H7 (cell line): Measurements from ENCODE around the gene SMYD3. TPM values are rescaled to one million over a fixed set of nuclear protein-coding genes. Genes with fewer than 3 reads are reported as not detected.
A peak's percentile ranks its signal among the peaks of the same experiment; 100 is the strongest.
"Not testable (repeated sequence)": the region's sequence is repeated elsewhere in the genome, so short reads cannot be mapped to it uniquely, and the experiment has no call there.

Experiments
- DNase-seq: peaks from one replicate; pipeline ENCODE4 v3.0.0; 2012
- H3K27me3 ChIP-seq: 2 replicates; pipeline ENCODE4 v1.6.0; 2011; ENCODE audit warnings: mild to moderate bottlenecking, low read length; ENCODE audit not compliant: control insufficient read depth, insufficient read depth
- H3K36me3 ChIP-seq: replicated peaks from 2 replicates; pipeline ENCODE4 v1.5.1; 2011; ENCODE audit warnings: low read length; ENCODE audit not compliant: control insufficient read depth, insufficient read depth
- H3K4me3 ChIP-seq: 2 replicates; pipeline ENCODE4 v1.5.1; 2011; ENCODE audit warnings: low read depth, mild to moderate bottlenecking, control low read depth, low read length, moderate library complexity; ENCODE audit not compliant: insufficient read depth
- total RNA-seq: library from RNA; depleted of rRNA; stranded (reverse); fragments of >200 nt; shearing (Covaris generic); gene quantifications from 2 replicates; pipeline ENCODE4 v1.2.3, GENCODE V29; 2014

Gene SMYD3
- total RNA-seq, 1 experiment from 2014 or later: 31.0 TPM

GRCh38 chr1:246077476-246077875 lies 429.6 kb downstream of the SMYD3 start:
- Histone ChIP-seq H3K27me3 (no peaks in the 10 kb centered on the region), H3K36me3 (no peaks in the 10 kb centered on the region)
- DNase-seq: no peak

DNA sequence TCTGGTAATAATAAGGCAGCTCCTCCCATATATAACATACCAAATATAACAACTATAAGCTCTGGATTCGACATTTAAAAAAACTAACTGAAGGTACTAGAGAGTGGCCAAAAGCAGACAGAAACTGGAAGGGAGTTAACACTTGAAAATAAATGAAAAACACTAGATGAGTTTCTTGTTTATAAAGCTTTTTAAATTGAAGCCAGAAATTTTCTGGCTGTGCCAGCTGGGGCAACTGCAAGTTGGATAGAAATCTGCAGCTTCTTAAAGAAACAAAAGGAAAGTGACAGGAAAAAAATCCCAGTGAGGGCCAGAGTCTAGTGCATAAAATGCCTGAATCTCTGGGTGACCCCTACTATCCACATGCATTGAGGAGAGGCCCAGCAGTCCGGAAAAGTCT lies 432.7 kb downstream of the SMYD3 start:
- Histone ChIP-seq H3K27me3 (no peaks in the 10 kb centered on the region; the same call in 1 of the 2 replicates), H3K36me3 (no peaks in the 10 kb centered on the region), H3K4me3 (no peak overlapping the region)
- DNase-seq: no peak

More at GRCh38 chr1:246077476-246077875, 429.6 kb downstream of the SMYD3 start:
- H3K4me3 ChIP-seq: no peak overlapping the region

DNA sequence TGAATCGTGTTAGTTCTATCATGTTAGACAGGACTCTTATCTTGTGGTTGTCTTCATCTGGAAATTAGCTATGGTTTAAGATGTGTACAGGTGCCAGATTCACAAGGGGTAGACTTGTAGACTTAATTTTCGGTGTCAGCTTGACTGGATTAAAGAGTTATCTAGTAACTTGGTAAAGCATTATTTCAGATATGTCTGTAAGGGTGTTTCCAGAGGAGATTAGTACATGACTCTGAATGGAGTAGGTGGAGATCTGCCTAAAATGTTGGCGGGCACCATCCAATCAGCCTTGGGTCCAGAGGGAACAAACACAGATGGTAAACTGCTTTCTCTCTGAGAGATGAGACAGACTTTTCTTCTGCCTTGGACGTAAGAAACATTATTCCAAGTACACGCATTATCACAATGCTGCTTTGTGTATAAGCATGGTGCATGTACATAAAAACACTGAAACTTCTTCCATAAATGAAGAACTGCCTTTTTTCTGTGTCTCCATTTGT lies 434.6 kb downstream of the SMYD3 start:
- DNase-seq: no peak

DNA sequence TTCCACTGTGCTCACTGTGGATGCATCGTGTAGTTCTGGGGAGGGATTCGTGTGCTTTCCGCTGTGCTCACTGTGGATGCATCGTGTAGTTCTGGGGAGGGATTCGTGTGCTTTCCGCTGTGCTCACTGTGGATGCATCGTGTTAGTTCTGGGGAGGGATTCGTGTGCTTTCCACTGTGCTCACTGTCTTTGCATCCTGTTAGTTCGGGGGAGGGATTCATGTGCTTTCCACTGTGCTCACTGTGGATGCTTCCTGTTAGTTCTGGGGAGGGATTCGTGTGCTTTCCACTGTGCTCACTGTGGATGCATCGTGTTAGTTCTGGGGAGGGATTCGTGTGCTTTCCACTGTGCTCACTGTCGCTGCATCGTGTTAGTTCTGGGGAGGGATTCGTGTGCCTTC lies 435.1 kb downstream of the SMYD3 start:
- H3K27me3 ChIP-seq, H3K36me3 ChIP-seq, H3K4me3 ChIP-seq, DNase-seq: not testable (repeated sequence)

More for the DNA sequence above, 434.6 kb downstream of the SMYD3 start:
- no peaks in the 10 kb centered on the region; the same call in 1 of the 2 replicates for H3K27me3 ChIP-seq
- H3K36me3 ChIP-seq: no peaks in the 10 kb centered on the region
- H3K4me3 ChIP-seq: no peak overlapping the region

DNA sequence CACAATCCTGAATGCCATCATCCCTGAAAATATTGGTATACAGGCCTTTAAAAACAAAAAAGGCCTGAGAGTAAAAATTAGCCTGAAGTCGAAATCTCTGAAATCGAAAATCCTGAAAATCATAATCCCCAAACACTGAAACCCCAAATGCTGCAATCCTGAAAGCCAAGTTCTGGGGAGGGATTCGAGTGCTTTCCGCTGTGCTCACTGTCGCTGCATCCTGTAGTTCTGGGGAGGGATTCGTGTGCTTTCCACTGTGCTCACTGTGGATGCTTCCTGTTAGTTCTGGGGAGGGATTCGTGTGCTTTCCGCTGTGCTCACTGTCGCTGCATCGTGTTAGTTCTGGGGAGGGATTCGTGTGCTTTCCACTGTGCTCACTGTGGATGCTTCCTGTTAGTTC lies 435.5 kb downstream of the SMYD3 start:
- H3K36me3 ChIP-seq, H3K4me3 ChIP-seq, DNase-seq, H3K27me3 ChIP-seq: not testable (repeated sequence)

- no peak for DNase-seq
- no peaks in the 10 kb centered on the region for H3K36me3 ChIP-seq
- no peaks in the 10 kb centered on the region; the same call in 1 of the 2 replicates for H3K27me3 ChIP-seq
- H3K4me3 ChIP-seq: no peak overlapping the region
These were observed 437.5 kb downstream of the SMYD3 start for GRCh38 chr1:246069581-246069980.

DNA sequence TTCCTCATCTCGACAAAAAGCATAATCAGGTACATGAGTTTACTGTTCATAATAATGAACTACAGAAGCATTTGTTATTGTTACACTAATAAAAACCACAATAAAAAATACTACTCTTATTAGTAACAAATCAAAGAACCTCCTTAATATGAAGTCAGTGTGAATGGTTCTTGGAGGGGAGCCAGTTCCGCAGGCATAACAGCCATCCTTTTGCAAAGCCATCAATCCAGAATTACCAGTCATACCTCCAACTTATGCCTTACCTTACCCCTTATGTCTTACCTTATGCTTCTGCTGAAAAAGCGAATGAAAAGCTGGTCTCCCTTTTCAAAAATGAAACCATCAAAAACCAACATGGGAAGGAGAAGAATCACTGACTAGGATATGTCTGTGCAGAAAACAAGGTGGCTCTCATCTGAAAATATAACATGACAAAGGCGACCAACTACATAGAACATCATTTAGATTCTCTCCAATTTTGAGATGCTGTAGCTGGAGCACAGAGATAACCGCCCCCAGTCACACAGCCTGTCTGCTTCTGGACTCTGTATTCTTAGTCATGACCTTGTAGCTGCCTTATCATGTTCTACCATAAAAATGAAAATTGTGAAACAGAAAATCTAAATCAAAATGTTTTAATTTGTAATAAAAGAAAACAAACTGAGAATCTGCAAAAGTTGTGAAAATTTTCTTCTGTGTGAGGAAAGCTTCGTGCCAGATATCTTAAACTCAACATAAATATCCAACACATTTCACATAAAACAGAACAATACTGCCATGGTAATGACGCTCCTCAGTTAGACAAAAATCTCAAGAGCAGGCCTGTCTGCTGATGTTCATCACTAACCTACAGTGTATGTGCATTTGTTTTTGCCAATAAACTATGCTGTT lies 438.2 kb downstream of the SMYD3 start:
- DNase-seq: no peak
- H3K4me3 ChIP-seq: no peak overlapping the region
- H3K27me3 ChIP-seq: no peaks in the 10 kb centered on the region; the same call in 1 of the 2 replicates
- H3K36me3 ChIP-seq: no peaks in the 10 kb centered on the region

DNA sequence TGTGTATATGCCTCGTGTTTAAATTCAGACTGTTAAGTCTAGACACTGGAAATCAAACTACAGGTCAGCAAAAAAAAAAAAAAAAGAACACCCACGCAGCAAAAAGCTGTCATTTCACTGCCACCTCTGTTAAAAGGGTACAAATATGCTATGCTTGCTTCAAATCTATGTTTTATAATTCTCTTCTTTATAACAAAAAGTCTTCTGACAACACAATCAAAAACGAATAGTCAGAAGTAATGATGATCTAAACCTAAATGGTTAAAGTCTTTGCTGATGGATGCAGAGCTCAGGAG lies 438.9 kb downstream of the SMYD3 start:
- DNase-seq: no peak
- no peak overlapping the region for H3K4me3 ChIP-seq
- no peaks in the 10 kb centered on the region; the same call in 1 of the 2 replicates for H3K27me3 ChIP-seq
- H3K36me3 ChIP-seq: no peaks in the 10 kb centered on the region

DNA sequence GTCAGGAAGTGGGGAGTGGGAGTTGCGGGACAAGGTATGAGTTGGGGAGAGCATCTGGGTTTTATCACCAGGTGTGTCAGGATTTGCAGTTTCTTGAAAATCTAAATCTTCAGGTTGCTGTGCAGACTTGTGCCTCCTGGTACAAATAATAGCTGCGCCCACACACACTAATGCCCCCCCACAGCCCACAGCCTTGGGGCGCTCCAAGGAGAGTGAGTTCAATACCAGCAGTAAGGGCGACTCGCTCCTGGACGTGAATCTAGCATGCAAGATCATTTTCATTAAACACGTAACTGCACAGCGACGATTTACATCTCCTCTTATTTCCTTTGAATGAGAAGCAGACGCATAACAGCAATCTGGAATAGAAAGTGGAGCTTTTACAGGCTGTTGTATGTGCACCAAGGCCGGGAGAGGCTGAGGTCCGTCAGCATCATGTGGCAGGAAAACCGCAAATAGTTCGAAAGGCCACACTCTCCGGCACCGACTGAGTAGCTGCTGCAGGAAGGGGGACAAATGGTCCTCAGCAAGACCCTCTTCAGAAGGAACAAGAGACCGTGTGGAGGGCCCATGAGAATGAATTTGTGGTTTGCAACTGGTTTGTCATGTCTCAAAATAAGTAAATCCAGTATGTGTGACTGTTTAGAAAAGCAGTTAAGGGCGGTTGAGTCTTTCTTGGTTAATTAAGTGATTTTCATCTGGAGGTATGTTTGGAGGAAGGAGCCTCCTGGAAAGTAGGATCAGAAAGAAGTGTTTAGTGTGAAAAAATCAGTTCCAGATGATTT lies 439.5 kb downstream of the SMYD3 start:
- H3K4me3 ChIP-seq: no peak overlapping the region
- DNase-seq: no peak
- no peaks in the 10 kb centered on the region; the same call in 1 of the 2 replicates for H3K27me3 ChIP-seq
- no peaks in the 10 kb centered on the region for H3K36me3 ChIP-seq

- peak; percentile 28 for DNase-seq
- Histone ChIP-seq H3K27me3 (no peaks in the 10 kb centered on the region; the same call in 1 of the 2 replicates), H3K36me3 (no peaks in the 10 kb centered on the region), H3K4me3 (no peak overlapping the region)
These were observed 440.5 kb downstream of the SMYD3 start for GRCh38 chr1:246066573-246066972.

DNA sequence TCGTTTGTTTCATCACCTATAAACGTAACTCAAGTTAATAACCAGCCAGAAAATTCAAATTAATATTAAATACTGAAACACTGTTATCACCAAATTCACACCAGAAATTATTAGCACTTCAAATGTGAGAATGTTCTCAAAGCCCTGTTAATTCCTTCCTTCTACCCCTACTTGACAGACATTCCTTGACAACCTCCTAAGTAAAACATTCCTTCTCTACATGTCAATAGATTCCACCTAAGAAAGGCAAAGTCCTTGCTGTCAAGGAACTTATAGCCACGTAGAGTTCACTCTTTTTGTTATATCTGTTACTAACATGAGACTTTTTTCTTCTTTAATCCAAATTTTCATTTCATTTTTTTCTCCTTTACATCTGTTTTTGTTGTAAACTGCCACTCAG lies 441.5 kb downstream of the SMYD3 start:
- peak; percentile 15 for DNase-seq
- H3K36me3 ChIP-seq: no peaks in the 10 kb centered on the region
- no peak overlapping the region for H3K4me3 ChIP-seq
- no peaks in the 10 kb centered on the region; the same call in 1 of the 2 replicates for H3K27me3 ChIP-seq

- Histone ChIP-seq H3K36me3 (no peaks in the 10 kb centered on the region), H3K27me3 (no peaks in the 10 kb centered on the region; the same call in 1 of the 2 replicates), H3K4me3 (no peak overlapping the region)
- no peak for DNase-seq
These were observed 442.2 kb downstream of the SMYD3 start for GRCh38 chr1:246064891-246065290.

GRCh38 chr1:246063013-246063616 lies 444.0 kb downstream of the SMYD3 start:
- no peak for DNase-seq
- H3K4me3 ChIP-seq: no peak overlapping the region
- no peaks in the 10 kb centered on the region for H3K36me3 ChIP-seq
- H3K27me3 ChIP-seq: no peaks in the 10 kb centered on the region; the same call in 1 of the 2 replicates

- H3K36me3 ChIP-seq: no peaks in the 10 kb centered on the region
- no peak overlapping the region for H3K4me3 ChIP-seq
- H3K27me3 ChIP-seq: no peaks in the 10 kb centered on the region; the same call in 1 of the 2 replicates
- DNase-seq: no peak
These were observed 448.6 kb downstream of the SMYD3 start for GRCh38 chr1:246058466-246058865.
